Vagina (tissue), 2 donors: ENCODE measurements around the gene EAF2.

Source experiments
- CTCF ChIP-seq, 3 experiments: fragments of 450-650 bp in 2 of 3; fragments of 200-600 bp in 1 of 3; sonication (generic) in 1 of 3; IDR thresholded peaks; one replicate each; pipeline ENCODE4 v1.5.1; 2017 to 2019; ENCODE audit warnings: antibody characterized with exemption in 3 of 3, mild to moderate bottlenecking in 2 of 3, moderate library complexity in 2 of 3
- POLR2A ChIP-seq, 2 donors: fragments of 450-650 bp; IDR thresholded peaks; one replicate each; pipeline ENCODE4 v1.6.1; 2017; ENCODE audit warnings: antibody characterized with exemption in 2 of 2, mild to moderate bottlenecking in 2 of 2, moderate library complexity in 2 of 2
- POLR2AphosphoS5 ChIP-seq, 2 donors: sonication (generic); formaldehyde crosslinking; IDR thresholded peaks; one replicate each; pipeline ENCODE4 v1.9.0; 2017; ENCODE audit warnings: antibody characterized with exemption in 2 of 2, mild to moderate bottlenecking in 2 of 2, low read depth in 1 of 2; ENCODE audit not compliant: insufficient read depth in 1 of 2

- TF ChIP-seq CTCF (IDR thresholded peaks at IDR 0.05) (no peak), POLR2AphosphoS5 (IDR thresholded peaks at IDR 0.05; ENCODE audit: insufficient read depth in 1 of 2, low read depth in 1 of 2) (no peak), POLR2A (IDR thresholded peaks at IDR 0.05) (no peak)
Observed at GRCh38 chr3:121844892-121845291, 9.9 kb downstream of the EAF2 start.
